Activated CD8-positive, alpha-beta T cell treated with anti-CD3 and anti-CD28 coated beads for 36 hours (primary cell): Measurements from ENCODE around the gene SPR. TPM values are rescaled to one million over a fixed set of nuclear protein-coding genes. Genes with fewer than 3 reads are reported as not detected.

Source experiments
- ATAC-seq: fragments of 200-7000 bp; cut with Tn5 transposase; one replicate; pipeline ENCODE4 v1.10.0; 2021; ENCODE audit warnings: mild to moderate bottlenecking, moderate library complexity
- CTCF ChIA-PET: fragments of 350-600 bp; sonication (Branson Sonifier 250); formaldehyde crosslinking; loops from one replicate; lab custom pipeline; 2021; ENCODE audit warnings: antibody characterized with exemption; lab: Charles Lee
- POLR2A ChIA-PET: fragments of 350-600 bp; sonication (Branson Sonifier 250); formaldehyde crosslinking; loops from one replicate; lab custom pipeline; 2021; ENCODE audit warnings: antibody characterized with exemption; lab: Charles Lee
- DNase-seq: peaks from one replicate; pipeline ENCODE4 v3.0.0-alpha.2; 2020
- H3K27ac Mint-ChIP-seq: one replicate; pipeline ENCODE4 v1.8.0; 2021; ENCODE audit warnings: mild to moderate bottlenecking, mixed read lengths
- H3K27me3 Mint-ChIP-seq: one replicate; pipeline ENCODE4 v1.8.0; 2021; ENCODE audit warnings: mixed read lengths
- H3K36me3 Mint-ChIP-seq: one replicate; pipeline ENCODE4 v1.8.0; 2021; ENCODE audit warnings: low read depth, mixed read lengths
- H3K4me1 Mint-ChIP-seq: one replicate; pipeline ENCODE4 v1.8.0; 2021; ENCODE audit warnings: low read depth, mixed read lengths
- H3K4me3 Mint-ChIP-seq: one replicate; pipeline ENCODE4 v1.8.0; 2021; ENCODE audit warnings: mild to moderate bottlenecking, moderate library complexity, mixed read lengths
- H3K9me3 Mint-ChIP-seq: one replicate; pipeline ENCODE4 v1.8.0; 2021; ENCODE audit warnings: mixed read lengths
- intact Hi-C: fragments of 100-400 bp; cut with micrococcal nuclease; formaldehyde crosslinking; loops from one replicate; pipeline ENCODE4 v1.10.0; 2022
- total RNA-seq, 2 experiments: library from RNA; stranded (reverse); gene quantifications; one replicate each; pipeline ENCODE4 v1.2.3, GENCODE V29; 2021
- TF ChIP-seq, protein P1 (sequence below): fragments of 200-600 bp; IDR thresholded peaks from one replicate; pipeline ENCODE4 v1.8.0; 2022; ENCODE audit warnings: antibody characterized with exemption, mild to moderate bottlenecking

Gene SPR
- total RNA-seq, 2 experiments from 2014 or later: 7.8 to 9.4 TPM

DNA sequence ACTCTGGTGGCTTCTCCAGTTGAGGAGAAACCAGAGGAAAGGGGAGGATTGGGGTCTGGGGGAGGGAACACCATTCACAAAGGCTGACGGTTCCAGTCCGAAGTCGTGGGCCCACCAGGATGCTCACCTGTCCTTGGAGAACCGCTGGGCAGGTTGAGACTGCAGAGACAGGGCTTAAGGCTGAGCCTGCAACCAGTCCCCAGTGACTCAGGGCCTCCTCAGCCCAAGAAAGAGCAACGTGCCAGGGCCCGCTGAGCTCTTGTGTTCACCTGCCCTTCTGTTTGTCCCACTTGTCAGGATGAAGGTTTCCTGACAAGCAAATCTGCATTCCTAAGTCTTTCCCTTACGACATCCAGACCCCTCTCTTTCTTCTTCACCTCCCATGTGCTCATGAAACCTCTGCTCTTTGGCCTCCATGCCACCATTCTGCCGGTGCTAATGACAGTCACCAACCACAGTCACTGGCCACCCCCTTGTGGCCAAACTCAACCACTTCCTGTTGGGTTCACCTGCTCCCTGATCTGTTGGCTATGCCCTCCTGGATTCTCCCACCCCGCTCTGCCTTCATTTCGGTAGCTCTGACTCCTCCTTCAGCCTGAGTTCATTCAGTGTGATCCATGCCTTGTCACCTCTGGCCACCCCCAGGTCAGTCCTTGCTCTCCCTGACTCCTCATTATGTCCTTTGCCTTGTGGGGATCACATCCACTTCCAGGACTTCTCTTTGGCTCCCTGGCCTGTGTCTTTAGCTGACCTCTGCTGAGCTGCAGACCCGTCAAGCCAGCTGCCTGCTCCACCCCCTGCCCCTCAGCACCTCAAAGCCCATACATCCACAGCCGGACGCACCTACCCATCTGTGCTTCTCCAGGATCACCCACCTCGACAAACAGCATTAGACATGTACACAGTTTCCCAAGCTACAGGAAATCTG lies 47.7 kb downstream of the SPR start:
- TF ChIP-seq, protein P1, sequence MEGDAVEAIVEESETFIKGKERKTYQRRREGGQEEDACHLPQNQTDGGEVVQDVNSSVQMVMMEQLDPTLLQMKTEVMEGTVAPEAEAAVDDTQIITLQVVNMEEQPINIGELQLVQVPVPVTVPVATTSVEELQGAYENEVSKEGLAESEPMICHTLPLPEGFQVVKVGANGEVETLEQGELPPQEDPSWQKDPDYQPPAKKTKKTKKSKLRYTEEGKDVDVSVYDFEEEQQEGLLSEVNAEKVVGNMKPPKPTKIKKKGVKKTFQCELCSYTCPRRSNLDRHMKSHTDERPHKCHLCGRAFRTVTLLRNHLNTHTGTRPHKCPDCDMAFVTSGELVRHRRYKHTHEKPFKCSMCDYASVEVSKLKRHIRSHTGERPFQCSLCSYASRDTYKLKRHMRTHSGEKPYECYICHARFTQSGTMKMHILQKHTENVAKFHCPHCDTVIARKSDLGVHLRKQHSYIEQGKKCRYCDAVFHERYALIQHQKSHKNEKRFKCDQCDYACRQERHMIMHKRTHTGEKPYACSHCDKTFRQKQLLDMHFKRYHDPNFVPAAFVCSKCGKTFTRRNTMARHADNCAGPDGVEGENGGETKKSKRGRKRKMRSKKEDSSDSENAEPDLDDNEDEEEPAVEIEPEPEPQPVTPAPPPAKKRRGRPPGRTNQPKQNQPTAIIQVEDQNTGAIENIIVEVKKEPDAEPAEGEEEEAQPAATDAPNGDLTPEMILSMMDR: no peak
- ChIA-PET POLR2A (no interaction called here), CTCF (interaction anchor here (0.9 to 3.8 kb wide), 4 partner anchors 9 to 42 kb away, joined by 3 to 18 read pairs (median 6); no protein-coding TSS in a partner anchor)
- Mint-ChIP-seq H3K36me3 (no peaks in the 10 kb centered on the region), H3K27me3 (peaks cover 5% of the 10 kb centered on the region), H3K9me3 (no peaks in the 10 kb centered on the region), H3K27ac (no peak overlapping the region), H3K4me3 (no peak overlapping the region), H3K4me1 (no peaks in the 10 kb centered on the region)
- ATAC-seq (no peak), DNase-seq (peak; percentile 51)
- intact Hi-C loops: no loop called here

DNA sequence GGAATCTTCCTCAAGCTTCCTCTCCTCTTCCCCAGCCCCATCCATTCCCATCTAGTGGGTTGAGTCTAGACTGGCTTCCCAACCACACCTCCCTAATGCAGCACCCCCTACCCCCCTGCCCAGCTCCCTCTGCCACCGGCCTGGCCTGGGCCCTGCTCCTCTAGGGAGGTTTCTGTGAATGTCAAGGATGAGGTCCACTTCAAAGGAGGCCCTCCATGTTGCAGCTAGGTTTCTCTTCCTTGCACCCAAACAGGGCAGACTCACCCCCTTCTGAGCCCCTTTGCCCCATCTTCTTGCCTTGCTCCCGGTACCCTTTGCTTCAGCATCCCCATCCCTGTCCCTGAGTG lies 48.4 kb downstream of the SPR start:
- no peak overlapping the region for H3K4me3 Mint-ChIP-seq
- no peak overlapping the region for H3K27ac Mint-ChIP-seq
- peaks cover 5% of the 10 kb centered on the region for H3K27me3 Mint-ChIP-seq
- intact Hi-C loops: no loop called here
- POLR2A ChIA-PET: no interaction called here
- no peak for ATAC-seq
- no peaks in the 10 kb centered on the region for H3K36me3 Mint-ChIP-seq
- CTCF ChIA-PET: interaction anchor here (0.9 to 3.8 kb wide), 4 partner anchors 9 to 42 kb away, joined by 3 to 18 read pairs (median 6); no protein-coding TSS in a partner anchor
- H3K9me3 Mint-ChIP-seq: no peaks in the 10 kb centered on the region
- TF ChIP-seq, protein P1: no peak
- DNase-seq: no peak
- H3K4me1 Mint-ChIP-seq: no peaks in the 10 kb centered on the region

DNA sequence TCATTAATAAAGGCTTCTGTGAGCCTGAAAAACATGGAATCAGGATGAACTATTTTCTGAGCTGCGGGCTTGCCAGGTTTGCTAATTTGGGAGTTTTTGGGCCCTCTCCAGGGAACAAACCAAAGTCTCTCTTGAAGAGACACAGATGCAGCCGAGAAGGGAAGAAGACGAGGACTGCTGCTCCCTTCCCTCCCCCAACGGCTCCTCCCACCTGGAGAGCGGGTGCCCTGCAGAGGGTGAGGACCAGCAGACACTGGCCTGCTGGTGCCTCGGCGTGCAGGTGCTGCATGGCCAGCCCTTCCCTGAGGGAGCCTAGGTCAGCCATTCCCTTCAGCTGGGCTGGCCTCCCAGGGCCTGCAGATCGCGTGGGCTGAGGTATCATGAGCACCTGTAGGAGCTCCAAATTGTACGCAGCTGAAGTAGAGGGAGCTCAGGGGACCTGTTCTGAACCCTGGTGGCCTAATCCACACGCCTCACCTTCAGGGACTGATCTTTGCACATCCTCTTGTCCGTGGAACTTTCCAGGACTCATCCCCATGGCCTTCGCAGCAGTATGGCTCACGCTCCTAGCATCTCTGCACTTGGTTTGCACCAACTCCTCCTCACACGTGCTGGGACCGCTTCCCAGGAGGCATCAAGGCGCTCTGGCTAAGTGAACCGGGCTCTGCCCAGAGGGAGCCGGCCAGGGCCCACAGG lies 49.6 kb downstream of the SPR start:
- ATAC-seq: no peak
- no peaks in the 10 kb centered on the region for H3K4me1 Mint-ChIP-seq
- ChIA-PET POLR2A (no interaction called here), CTCF (no interaction called here)
- DNase-seq: no peak
- H3K27ac Mint-ChIP-seq: no peak overlapping the region
- TF ChIP-seq, protein P1: no peak
- H3K36me3 Mint-ChIP-seq: no peaks in the 10 kb centered on the region
- H3K27me3 Mint-ChIP-seq: peaks cover 3% of the 10 kb centered on the region
- intact Hi-C loops: no loop called here
- no peak overlapping the region for H3K4me3 Mint-ChIP-seq
- no peaks in the 10 kb centered on the region for H3K9me3 Mint-ChIP-seq

DNA sequence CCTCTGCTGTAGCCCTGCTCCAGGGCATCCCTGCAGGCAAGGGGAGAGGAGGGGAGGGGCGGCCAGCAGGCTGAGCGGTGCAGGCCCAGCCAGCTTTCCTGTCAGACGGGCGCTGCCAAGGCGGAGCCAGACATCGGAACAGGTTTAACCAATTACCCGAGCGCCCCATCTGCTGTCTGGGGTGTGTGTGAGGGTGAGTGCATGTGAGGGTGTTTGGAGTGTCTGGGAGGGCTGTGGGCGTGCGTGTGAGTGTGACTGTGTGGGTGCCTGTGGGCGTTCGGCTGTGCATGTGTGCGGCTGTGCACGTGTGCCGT lies 50.1 kb downstream of the SPR start:
- intact Hi-C loops: no loop called here
- CTCF ChIA-PET: no interaction called here
- Mint-ChIP-seq H3K36me3 (no peaks in the 10 kb centered on the region), H3K27ac (no peak overlapping the region), H3K27me3 (peaks cover 3% of the 10 kb centered on the region), H3K4me1 (no peaks in the 10 kb centered on the region), H3K9me3 (no peaks in the 10 kb centered on the region), H3K4me3 (no peak overlapping the region)
- POLR2A ChIA-PET: no interaction called here
- TF ChIP-seq, protein P1: no peak
- ATAC-seq: no peak
- no peak for DNase-seq

DNA sequence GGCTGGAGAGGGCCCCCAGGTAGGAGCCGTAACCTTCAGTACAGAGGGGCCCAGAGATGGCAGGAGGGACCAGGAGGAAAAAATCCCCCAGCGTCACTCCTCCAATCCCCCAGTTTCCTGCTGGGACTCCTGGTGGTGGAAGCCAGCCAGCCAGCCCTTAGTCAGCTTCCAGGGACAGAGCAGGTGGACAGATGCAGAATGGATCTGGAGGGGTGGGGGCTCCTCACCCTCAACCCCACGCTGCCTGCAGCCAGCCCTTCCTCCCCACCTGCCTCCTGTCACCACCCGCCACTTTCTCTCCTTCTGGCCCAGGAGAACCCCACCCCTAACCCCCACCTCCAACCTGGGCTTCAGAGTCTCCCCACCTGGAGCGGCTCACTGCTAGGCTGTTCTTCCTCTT lies 51.2 kb downstream of the SPR start:
- H3K4me1 Mint-ChIP-seq: no peaks in the 10 kb centered on the region
- no peaks in the 10 kb centered on the region for H3K9me3 Mint-ChIP-seq
- POLR2A ChIA-PET: no interaction called here
- intact Hi-C loops: no loop called here
- H3K27me3 Mint-ChIP-seq: peaks cover 3% of the 10 kb centered on the region
- CTCF ChIA-PET: no interaction called here
- TF ChIP-seq, protein P1: no peak
- no peak overlapping the region for H3K27ac Mint-ChIP-seq
- DNase-seq: no peak
- ATAC-seq: no peak
- no peak overlapping the region for H3K4me3 Mint-ChIP-seq
- H3K36me3 Mint-ChIP-seq: no peaks in the 10 kb centered on the region
